ENCODE measurements around the gene SLC1A7. TPM values are rescaled to one million over a fixed set of nuclear protein-coding genes. Genes with fewer than 3 reads are reported as not detected.

The SLC1A7 gene
- total and polyA plus RNA-seq, 2 of the 13 experiments (the other 11 are each of a cell fraction or from before 2014, with no cell fraction given): 0.04 to 2.0 TPM

- ATAC-seq (no peak), FAIRE-seq (no peak), DNase-seq (ENCODE audit: low spot score) (no peak)
- Histone ChIP-seq H3K27ac (ENCODE audit: extremely low read length, insufficient read depth, low read length) (no peak overlapping the region), H3K79me2 (ENCODE audit: insufficient read depth, low read length) (no peaks in the 10 kb centered on the region), H3K4me1 (ENCODE audit: insufficient read depth, low read length) (peaks cover 44% of the 10 kb centered on the region), H4K20me1 (ENCODE audit: insufficient read depth, low read length) (no peaks in the 10 kb centered on the region), H3K36me3 (replicated peaks in 1 of 2; ENCODE audit: control insufficient read depth in 1 of 2, insufficient read depth in 2 of 2, low read length in 2 of 2) (no peaks in the 10 kb centered on the region), H3K9me3 (ENCODE audit: low read length) (no peaks in the 10 kb centered on the region), H2AFZ (ENCODE audit: low read length) (no peak overlapping the region), H3K27me3 (ENCODE audit: control insufficient read depth in 1 of 2, insufficient read depth in 2 of 2, low read length in 2 of 2) (peaks cover 0 to 1% of the 10 kb centered on the region in 2 experiments; a peak in 1 of 5 replicates), H3K9ac (ENCODE audit: insufficient read depth, low read depth, low read length) (no peak overlapping the region), H3K4me2 (ENCODE audit: low read depth, low read length) (no peak overlapping the region), H3K4me3 (replicated peaks in 1 of 3; ENCODE audit: insufficient read depth in 1 of 3, low read depth in 2 of 3, low read length in 3 of 3) (no peak overlapping the region)
- 71% methylated on average over 3 of the region's 3 CpGs for WGBS (ENCODE audit: low lambda C conversion rate)
- BruUV-seq (replicated peaks): no TSS peak
- POLR2A ChIA-PET: interaction anchor here (4.8 kb wide), 1 partner anchor 12 kb away, joined by 62 read pairs; no protein-coding TSS in a partner anchor
- CTCF ChIA-PET (ENCODE audit: low intra/inter-chr PET ratio, low total read pairs): no interaction called here
- in situ Hi-C loops (cut with HindIII; ENCODE audit: extremely low pct_ligation_motif_present, low pct_unique_long_range_greater_than_20kb): no loop called here
- intact Hi-C loops (cut with micrococcal nuclease; ENCODE audit: unreplicated experiment): loop anchor here (10.0 kb wide), 1 partner anchor 593 kb away; the partner anchor contains the start of gene TUT4
- TF ChIP-seq CC2D1A (CRISPR knock-in tag; IDR thresholded peaks at IDR 0.05) (no peak), ZNF768 (CRISPR knock-in tag; IDR thresholded peaks at IDR 0.05) (no peak), ZNF772 (CRISPR knock-in tag; IDR thresholded peaks at IDR 0.05) (no peak), ZNF780A (CRISPR knock-in tag; IDR thresholded peaks at IDR 0.05) (no peak), U2AF2 (IDR thresholded peaks at IDR 0.05; ENCODE audit: low read depth, low read length) (no peak), KMT2A (CRISPR knock-in tag; IDR thresholded peaks at IDR 0.05) (no peak), BCL6 (CRISPR knock-in tag; IDR thresholded peaks at IDR 0.05) (no peak), SKIL (CRISPR knock-in tag; IDR thresholded peaks at IDR 0.05; ENCODE audit: borderline replicate concordance) (no peak), ZNF841 (CRISPR knock-in tag; IDR thresholded peaks at IDR 0.05; ENCODE audit: borderline replicate concordance) (no peak), SSRP1 (CRISPR knock-in tag; IDR thresholded peaks at IDR 0.05) (no peak), ZNF225 (CRISPR knock-in tag; IDR thresholded peaks at IDR 0.05) (no peak), ZNF432 (CRISPR knock-in tag; IDR thresholded peaks at IDR 0.05; ENCODE audit: borderline replicate concordance) (no peak), MAX (IDR thresholded peaks at IDR 0.05) (no peak), SOX6 (IDR thresholded peaks at IDR 0.05) (no peak), SOX6 (CRISPR knock-in tag; IDR thresholded peaks at IDR 0.05) (no peak)
- TF ChIP-seq, protein P1, sequence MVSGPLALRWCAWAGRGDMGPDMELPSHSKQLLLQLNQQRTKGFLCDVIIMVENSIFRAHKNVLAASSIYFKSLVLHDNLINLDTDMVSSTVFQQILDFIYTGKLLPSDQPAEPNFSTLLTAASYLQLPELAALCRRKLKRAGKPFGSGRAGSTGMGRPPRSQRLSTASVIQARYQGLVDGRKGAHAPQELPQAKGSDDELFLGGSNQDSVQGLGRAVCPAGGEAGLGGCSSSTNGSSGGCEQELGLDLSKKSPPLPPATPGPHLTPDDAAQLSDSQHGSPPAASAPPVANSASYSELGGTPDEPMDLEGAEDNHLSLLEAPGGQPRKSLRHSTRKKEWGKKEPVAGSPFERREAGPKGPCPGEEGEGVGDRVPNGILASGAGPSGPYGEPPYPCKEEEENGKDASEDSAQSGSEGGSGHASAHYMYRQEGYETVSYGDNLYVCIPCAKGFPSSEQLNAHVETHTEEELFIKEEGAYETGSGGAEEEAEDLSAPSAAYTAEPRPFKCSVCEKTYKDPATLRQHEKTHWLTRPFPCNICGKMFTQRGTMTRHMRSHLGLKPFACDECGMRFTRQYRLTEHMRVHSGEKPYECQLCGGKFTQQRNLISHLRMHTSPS (CRISPR knock-in tag; IDR thresholded peaks at IDR 0.05; ENCODE audit: low read depth): no peak
These were observed 5.7 kb upstream of the SLC1A7 start for GRCh38 chr1:53148123-53148522.

All from HepG2 (cell line).